Stimulated activated CD4-positive, alpha-beta T cell treated with anti-CD3 and anti-CD28 coated beads, Interleukin-4, amount 100 ng/mL, for 1 hour (primary cell): Measurements from ENCODE around the gene SLC25A26.

Source experiments
- DNase-seq: peaks from one replicate; pipeline ENCODE4 v3.0.0-alpha.2; 2020

Gene SLC25A26

GRCh38 chr3:66399529-66400232, 178.9 kb downstream of the SLC25A26 start:
- no peak for DNase-seq

- no peak for DNase-seq
These were observed 179.8 kb downstream of the SLC25A26 start for GRCh38 chr3:66400411-66401156.

GRCh38 chr3:66401157-66401550, 180.4 kb downstream of the SLC25A26 start:
- DNase-seq: no peak

DNA sequence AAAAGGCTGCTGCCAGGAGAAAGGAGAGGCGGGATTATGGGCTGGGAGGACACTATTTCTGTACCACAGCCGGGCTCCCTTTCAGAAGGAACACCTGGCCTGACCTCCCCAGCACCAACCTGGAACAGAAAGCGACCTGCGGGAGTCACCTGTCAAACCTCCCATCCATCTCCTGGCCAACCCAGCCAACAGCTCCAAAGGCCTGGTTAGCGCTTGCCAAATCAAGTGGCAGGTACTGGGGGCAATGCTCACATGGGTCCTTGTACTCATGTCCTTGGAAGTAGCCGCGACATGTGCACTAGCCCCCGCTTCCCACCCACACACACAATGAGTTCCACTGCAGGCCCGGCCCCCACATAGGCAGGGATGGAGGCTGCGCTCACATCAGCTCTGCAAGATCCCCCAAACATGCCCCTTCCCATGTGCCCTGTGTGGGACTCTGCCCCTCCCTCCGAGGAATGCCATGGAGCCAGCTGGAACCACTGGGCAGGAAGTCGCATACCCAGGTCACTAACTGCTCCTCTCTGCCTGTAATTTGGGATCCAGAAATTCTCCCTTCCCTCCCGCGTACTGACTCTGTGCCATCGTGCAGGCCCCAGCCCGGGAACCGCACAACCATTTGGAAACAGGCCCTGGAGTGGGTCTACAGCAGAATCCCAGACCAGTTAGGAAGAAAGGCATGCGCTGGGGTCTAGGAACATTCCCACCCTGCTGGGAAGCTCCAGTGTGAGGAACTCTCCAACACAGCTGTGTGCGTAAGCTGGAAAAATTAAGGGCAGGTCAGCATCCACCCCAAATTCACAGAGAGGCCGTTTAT, 181.1 kb downstream of the SLC25A26 start:
- DNase-seq: no peak

DNA sequence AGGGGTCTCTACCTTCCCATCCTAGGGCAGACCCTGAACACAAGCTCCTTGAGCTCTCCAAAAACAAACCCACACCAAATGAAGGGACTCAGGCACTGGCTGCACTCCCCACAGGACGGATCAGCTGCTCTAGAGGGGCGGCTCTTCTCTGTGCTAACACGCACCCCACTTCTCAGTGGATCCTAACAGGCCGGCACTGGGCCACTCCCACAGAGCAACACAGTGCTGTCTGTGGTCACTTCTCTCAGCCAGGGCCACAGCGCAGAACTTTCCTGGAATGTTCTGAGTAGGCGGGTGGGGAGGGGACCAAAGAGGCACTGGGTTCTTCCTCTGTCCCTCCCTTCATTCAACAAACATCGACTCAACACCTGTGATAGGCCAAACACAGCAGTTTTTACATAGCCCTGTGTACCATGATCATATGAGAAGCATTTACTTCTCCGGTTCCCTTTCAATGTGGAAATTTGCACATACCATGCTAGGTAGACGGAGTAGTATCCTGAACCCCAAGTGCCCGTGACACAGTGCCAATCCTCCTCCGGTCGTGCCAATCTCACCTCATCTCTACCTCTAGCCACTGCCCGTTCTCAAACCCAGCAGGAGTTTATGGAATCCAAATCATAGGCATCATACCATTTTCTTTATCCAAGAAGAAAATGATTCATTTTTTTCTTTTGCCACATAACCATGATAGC, 181.9 kb downstream of the SLC25A26 start:
- no peak for DNase-seq

DNA sequence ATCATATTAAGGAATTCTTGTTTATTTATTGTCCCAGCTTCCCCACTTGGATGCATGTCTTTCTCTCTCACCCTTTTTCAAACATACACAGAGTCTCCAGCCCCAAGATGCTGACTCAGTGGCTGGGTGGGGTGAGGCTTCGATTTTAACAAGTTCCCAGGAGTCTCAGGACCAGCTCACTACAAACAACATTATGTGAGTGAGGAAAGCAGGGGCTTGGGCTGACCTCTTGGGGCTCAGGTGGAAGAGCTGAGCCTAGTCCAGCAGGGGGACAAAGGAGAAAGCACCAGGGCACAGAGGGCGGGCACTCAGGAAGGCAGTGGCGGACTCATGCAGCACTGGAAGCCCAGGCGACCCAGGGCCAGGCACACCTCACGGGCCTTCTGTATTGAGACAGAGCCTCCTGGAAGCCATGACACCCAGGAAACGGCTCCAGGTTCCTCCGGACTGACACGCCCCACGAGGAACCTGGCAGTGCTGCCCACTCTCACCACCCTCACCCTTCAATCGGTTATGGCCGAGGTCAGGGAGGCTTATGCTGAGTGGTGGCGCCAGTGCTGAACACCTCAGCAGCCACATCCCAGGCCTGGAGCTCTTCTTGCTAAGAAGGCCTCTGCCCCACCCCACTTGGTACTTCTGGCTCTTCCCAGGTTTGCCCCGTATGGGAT, 182.7 kb downstream of the SLC25A26 start:
- no peak for DNase-seq

- no peak for DNase-seq
These were observed 183.4 kb downstream of the SLC25A26 start for GRCh38 chr3:66404197-66404596.

DNA sequence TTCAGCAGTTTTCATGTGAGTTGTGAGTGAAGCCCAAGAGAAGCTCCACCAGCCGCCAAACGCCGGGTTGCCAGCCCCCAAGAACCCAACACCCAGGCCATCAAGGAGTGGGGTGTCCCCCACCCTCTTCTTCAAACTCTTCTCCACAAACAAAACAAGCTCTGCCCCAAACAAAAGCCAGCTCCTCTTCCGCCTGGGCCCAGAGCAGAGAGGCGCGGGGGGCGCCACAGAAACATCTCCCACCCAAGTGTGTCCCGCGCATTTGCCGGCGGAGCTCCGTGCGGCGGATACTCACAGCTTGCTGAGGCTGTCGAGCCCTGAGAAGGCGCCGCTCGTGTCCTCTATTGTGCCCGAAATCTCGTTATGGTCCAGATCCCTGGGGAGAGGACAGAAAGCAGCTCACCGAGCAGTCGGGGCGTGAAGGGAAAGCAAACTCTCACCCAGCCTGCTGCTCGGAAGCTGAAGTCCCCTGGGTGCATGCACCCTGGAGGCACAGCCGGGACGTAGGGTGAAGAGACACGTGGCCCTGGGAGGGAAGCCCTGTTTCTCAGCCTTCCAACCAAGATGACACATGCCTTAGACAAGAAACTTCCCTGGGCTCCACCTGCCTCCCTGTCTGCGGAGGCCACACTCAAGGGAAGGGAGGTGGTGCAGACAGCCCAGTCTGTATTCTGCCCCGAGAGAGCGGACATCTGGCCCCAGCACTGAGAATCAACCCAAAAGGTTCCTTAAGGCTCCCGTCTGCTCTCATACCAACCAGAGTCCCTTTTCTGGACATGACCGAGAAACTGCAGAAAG, 184.3 kb downstream of the SLC25A26 start:
- no peak for DNase-seq

DNA sequence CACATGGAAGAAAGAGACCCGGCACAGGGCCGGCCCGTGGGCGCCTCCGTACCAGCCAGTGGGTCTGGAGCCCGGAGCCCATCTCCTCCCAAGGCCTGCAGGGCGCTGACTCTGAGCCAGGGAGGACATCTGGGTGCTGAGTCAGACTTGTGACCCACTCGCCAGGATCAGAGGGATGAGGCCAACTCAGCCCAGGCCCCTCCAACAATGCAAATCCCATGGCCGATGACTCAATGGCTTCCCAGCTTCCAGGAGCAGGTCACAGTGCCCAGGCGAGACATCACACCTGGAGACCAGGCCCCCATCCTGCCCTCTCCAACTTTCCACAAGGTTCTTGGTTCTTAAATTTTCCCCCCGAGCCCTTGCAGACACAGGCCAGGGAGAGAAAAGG, 184.9 kb downstream of the SLC25A26 start:
- no peak for DNase-seq

DNA sequence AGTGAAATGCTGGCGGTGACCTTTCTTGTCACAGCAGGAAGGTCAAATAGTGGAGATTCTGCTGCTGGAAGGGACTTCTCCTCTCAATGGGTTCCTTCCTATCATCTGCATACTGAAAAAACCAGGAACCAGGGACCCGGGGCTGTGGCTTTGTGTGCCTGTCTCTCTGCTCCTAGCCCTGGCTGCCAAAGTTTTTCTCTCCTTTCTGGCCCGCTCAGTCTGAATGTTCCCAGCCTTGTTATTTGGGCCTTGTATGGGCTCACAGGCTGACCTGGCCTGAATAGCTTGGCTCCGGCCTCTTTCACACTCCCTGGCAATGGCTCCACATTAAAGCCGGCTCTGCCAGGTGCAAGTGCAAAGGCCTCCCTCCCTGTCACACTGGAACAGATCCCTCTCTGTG, 185.4 kb downstream of the SLC25A26 start:
- DNase-seq: no peak

DNA sequence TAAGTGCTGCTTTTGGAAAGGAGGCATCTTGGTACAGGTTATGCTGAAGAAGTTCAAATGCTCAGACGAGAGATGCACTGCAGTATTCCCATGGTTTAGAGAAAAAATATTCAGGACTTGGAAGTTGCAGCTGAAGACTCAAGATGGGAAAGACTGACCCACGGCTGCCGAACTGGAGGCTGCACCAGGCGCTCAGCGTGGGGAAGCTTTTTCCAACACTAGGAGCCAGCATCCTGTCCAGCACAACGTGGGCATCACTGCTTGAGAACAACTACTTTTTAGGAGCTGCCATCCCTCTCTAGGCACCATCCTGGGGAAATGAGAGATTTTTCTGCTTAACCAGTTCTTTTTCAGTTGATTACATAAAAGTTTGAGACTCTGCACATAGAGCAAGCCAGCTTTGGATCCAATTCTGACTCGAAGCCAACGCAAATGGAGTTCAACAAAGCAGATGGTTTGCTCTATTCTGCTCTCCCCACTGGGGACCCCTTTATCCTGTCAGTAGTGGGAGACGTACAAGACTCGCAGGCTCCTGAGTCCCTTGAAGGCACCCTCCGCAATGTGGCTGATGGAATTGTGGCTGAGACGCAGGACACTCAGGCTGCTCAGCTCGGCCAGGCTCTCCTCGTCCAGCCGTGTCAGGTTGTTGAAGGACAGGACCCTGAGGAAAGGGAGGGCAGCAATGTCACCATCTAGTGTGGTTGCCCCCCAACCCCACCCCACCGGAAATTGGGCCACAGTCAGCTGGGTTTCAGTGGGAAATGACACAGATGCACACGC, 186.2 kb downstream of the SLC25A26 start:
- no peak for DNase-seq

- DNase-seq: peak; percentile 76
These were observed 186.9 kb downstream of the SLC25A26 start for GRCh38 chr3:66407611-66408218.

- no peak for DNase-seq
These were observed 189.3 kb downstream of the SLC25A26 start for GRCh38 chr3:66409771-66410754.

GRCh38 chr3:66410976-66411375, 190.2 kb downstream of the SLC25A26 start:
- no peak for DNase-seq

DNA sequence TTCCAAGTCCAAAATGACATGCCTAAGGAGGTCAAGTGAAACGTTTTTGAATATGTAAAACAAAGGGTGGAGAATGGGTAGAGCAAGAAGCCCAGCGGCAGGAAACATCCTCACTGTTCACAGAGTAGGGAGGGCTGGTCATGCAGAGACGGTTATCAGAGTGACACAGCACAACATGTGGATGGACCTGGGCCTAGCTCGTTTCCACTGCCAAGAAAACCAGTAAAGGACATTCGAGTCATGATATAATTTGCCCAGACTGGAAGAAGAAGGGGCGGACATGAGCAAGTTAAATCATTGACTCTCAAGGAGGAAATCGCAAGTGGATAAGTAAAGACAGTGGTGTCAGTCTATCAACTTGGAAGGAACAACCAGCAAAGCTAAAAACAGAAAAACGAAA, 190.7 kb downstream of the SLC25A26 start:
- no peak for DNase-seq

DNA sequence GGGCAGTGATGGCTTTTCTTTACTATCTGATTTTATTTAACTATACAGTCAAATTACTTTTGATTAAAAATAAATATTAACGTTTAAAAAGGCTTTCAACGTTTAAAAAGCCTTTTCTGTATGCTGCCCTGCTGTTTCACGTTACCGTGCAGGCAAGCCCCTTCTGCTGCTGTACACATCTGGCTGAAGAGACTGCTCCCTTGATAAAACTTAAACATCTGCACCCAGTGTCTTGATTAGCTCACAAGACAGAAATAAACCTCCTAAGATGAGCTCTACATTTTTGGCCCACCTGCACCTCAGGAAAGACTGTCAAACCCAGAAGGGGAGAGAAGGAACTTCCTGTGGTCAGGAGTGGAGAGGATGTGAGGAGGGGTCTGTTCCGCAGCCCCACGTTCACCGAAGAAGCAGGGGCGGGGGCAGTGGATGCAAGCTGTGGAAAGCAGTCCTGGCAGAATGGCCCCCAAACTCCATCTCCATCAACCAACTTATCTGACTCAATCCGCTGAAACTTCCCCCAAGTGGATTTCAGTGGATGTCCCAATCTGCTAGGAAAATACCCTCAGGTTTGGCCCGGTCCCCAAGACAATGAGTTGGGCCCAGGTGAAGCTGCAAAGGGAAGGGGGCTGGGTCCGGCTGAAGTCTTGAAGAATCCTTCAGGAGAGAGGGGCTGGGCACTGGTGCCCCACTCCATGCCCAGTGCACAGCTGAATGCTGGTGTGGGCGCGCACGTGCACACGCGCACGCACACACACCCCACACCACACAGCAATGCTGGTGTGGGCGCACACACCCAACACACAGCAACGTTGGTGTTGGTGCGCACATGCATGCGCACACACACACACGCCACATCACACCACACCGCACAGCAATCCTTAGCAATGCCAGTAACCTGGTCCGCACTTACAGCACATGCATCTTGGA, 191.4 kb downstream of the SLC25A26 start:
- DNase-seq: no peak

GRCh38 chr3:66413151-66413751, 192.4 kb downstream of the SLC25A26 start:
- DNase-seq: no peak
